ENCODE measurements around the gene ITGBL1.

Gene ITGBL1

DNA sequence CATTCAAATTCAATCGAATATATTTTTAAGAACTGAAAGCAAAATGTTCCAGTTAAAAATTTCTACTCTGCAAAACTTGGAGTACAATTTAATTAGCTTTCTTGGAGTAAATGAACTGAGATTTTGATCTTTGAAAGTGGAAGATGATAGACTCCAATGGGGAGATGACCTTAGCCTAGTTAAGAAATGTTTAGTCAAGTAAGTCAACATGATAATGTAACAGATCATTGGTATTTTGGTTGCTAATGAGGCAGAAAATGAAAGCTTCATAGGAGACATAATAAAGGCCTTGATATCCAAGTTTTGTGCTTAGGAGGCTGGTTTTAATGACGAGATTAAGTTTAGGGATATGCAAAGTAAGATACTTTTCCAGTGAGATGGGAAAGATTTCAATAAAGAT lies 181.7 kb downstream of the ITGBL1 start:
- DNase-seq, result no peak

GRCh38 chr13:101639711-101640110 lies 187.2 kb downstream of the ITGBL1 start:
- no peak for DNase-seq

GRCh38 chr13:101640788-101641400 lies 188.4 kb downstream of the ITGBL1 start:
- no peak for DNase-seq

- DNase-seq, result no peak
These were observed 193.4 kb downstream of the ITGBL1 start for GRCh38 chr13:101645871-101646270.

DNA sequence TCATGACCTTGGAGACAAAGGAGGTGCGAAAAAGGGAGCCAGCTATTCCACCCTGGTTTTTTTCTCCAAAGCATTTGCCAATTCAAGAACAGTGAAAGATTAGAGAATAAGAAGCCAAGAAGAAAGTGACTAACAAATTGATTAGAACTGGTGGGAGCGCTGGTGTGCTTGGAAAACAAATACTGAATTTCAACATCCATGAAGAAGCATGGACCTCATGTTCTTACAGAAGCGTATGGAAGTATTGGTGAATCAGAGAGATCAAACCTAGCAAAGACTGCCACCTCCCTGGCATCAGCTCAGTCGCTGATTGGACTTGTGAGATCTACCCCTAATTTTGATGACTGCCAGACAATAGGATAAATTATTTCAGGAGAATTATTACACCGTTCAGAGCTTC lies 195.3 kb downstream of the ITGBL1 start:
- DNase-seq, result no peak

DNA sequence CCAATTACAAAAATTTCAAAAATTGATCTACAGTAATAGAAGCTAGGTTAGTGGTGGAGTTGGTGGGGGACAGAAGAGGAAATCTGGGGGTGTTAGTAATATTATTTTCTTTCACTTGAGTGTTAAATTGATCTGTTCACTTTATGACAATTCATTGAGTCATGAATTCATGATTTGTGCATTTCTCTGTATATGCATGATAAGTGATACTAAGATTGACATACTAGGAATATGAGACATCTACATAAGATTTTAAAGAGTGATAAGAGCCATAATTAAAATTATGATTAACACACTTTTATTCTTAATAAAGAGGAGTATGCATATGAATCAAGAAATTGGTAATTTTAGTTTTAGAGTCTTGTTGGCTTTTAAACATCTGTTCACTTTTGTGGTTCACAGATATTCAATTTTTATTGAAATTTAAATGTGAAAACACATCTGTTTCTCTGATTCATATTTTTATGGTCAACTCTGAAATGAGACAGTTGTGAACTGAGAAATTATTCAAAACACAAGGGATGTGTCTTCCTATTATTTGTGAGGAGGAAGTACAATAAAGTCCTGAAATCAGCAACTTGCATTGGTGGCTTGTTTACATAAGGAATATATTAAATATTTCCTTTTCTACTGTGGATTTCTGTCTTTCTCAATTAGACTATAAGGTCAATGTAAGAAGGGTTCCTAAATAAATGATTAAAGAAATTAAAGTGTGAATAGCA lies 196.5 kb downstream of the ITGBL1 start:
- no peak for DNase-seq

DNA sequence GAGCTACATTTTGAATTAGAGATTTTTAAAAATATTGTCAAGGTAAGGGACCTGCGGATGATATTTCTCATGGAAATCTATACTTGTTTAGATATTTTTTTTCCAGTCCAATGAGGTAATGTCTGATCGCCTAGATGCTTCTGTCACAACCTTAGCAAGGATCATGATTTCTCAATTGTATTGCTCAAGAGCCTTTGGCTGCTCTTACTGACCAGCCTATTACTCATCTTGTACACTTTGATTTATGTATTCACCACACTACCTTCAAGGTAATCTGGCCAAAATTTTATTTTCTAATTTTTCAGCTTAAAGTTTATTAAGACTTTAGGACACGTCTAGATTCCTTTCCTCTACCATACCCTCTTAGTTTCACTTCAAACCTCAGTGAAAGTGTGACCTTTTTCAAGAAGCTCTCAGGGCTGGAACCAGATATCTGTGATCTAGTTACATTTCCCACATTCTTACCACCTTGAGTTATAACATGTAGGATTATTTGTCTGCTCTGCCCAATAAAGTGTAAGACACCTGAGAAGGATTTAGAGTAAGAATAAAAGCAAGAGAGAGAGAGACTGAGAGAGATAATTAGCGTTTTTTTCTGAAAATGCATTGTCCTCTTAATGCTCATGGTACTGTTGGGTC lies 197.1 kb downstream of the ITGBL1 start:
- DNase-seq, result no peak

GRCh38 chr13:101654883-101655282 lies 202.4 kb downstream of the ITGBL1 start:
- DNase-seq, result no peak

GRCh38 chr13:101655435-101655834 lies 203.0 kb downstream of the ITGBL1 start:
- DNase-seq, result no peak

DNA sequence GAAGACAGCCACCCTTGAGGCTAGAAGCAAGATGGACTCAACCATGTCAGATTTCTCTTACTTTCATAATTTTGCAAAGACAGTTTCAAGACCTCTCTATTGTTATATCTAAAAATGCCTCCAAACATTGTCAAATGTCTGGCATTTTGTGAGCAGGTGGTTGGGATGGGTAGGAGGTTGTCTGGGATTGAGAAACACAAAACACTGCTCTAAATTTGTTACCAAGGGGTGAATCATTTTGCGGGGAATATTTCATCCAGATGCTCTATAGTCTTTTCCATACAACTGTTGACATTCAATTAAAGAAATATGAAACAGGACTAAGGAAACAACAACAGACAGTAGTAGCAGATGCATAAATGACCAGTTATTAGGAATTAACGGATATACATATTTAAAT lies 208.2 kb downstream of the ITGBL1 start:
- no peak for DNase-seq

GRCh38 chr13:101661839-101662238 lies 209.4 kb downstream of the ITGBL1 start:
- no peak for DNase-seq

DNA sequence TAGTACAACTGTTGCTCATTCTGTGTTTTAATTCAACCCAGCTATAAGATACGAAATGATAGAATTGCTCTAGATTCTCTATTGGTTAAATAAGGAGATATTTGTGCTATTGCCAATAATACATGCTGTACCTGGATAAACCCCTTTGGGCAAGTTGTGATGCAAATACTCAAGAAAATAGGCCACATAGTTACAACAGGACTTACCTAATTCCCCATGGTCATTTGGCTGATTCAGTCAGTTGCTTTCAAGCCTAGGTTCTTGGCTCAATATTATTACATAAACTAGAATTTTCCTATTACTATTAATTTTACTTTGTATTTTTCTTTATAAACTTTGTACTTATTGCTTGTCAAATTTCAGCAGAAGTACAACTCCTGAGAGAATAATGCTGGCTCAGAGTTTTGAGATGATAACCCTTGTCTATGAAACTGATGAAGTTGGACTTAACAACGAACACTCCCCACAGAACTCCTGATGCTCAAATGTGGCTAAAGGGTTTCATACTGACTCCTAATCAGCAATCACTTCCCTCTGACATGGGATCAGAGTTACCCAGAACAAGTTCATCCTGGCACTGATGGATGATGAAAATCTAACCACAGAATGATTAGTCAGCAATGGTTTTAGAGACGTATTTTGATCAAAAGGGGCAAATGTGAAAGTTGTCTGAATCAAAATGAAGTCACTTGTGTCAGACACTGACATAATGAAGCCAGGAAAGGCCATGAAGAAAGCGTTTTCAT lies 221.1 kb downstream of the ITGBL1 start:
- no peak for DNase-seq

- no peak for DNase-seq
These were observed 229.4 kb downstream of the ITGBL1 start for GRCh38 chr13:101681834-101682233.

GRCh38 chr13:101686003-101686402 lies 233.5 kb downstream of the ITGBL1 start:
- DNase-seq, result no peak

- no peak for DNase-seq
These were observed 238.4 kb downstream of the ITGBL1 start for GRCh38 chr13:101690871-101691270.

GRCh38 chr13:101691341-101691860 lies 238.9 kb downstream of the ITGBL1 start:
- DNase-seq, result no peak

GRCh38 chr13:101695870-101696516 lies 243.5 kb downstream of the ITGBL1 start:
- no peak for DNase-seq

- DNase-seq, result no peak
These were observed 245.3 kb downstream of the ITGBL1 start for GRCh38 chr13:101697745-101698144.

- no peak for DNase-seq
These were observed 245.9 kb downstream of the ITGBL1 start for GRCh38 chr13:101698400-101698799.

DNA sequence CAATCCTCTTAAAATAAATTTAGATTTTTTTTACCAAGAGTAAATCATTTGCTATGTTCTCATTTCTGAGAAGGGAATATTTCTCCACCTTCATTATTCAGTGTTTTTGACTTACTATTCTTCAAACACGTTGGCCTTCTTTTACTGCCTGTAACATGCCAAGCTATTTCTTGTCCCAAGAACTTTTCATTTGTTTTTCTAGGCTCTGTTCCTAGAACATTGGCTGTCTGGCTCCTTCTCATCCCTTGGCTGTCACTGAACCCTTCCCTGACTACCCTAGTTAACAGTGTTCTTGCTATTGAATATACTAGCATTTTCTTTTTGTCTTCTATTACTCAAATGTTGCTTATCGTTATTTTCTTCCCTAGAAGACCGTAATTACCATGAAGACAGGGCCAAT lies 248.1 kb downstream of the ITGBL1 start:
- no peak for DNase-seq

DNA sequence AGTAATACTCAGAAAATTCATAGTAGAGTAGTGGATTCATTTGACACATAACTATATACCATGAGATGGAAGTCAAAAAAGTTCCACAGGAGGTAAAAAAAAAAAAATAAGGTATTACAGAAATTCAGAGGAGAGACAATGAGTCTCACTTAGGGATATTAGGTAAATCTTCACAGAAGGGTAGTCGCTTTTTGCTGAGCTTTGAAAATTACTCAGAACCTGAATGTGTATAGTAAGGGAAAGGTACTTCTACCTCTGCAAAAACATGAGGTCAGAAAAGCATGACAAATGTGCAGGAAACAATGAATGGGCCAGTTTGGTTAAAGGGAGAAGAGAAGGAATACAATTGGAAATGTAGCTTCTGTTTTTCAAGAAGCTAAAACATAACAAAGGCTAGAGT lies 250.6 kb downstream of the ITGBL1 start:
- no peak for DNase-seq

DNA sequence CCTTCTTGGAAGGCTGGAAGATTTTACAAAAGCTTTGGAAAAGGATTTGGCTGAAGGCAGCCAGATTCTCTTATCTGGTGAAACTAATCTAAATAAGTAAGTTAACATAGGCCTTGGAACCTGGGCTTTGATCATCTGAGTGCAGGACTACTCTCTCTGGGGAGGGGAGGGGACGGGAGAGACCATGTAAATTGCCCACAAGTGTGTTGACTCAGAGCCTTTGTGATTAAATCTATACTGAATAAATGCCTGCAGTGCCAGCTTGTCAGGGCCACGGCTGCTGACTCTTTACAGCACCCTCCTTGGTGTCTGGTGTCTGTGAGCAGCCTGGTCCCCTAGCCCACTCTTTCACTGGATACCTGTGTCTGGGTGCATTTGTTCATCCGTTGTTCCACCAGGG lies 251.4 kb downstream of the ITGBL1 start:
- no peak for DNase-seq

GRCh38 chr13:101706651-101707050 lies 254.2 kb downstream of the ITGBL1 start:
- DNase-seq, result peak; percentile 7
